ENCODE measurements around the gene POLN. TPM values are rescaled to one million over a fixed set of nuclear protein-coding genes. Genes with fewer than 3 reads are reported as not detected.

POLN gene
- total RNA-seq, 1 donor from 2014 or later, result 8.6 TPM

DNA sequence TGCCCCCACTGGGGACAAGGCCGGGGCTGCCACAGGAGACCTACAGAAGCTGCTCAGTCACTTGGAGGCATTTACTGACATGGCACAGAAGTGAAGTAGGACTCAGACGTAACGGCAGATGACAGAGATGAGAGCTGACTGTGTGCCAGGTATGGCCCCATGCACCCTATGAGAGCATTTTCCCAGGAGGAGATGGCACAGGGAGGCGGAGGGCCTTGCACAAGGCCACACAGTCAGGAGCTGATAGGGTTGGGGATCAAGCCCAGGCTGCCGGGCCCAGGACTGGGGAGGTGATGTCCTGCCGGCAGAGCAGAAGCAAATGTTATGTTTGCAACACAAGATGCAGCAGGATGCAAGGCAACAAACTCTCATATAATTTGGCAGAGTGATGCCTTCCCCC, 148.7 kb downstream of the POLN start:
- no peak for DNase-seq (ENCODE audit: low spot score in 2 of 2)
- no peak for FAIRE-seq

DNA sequence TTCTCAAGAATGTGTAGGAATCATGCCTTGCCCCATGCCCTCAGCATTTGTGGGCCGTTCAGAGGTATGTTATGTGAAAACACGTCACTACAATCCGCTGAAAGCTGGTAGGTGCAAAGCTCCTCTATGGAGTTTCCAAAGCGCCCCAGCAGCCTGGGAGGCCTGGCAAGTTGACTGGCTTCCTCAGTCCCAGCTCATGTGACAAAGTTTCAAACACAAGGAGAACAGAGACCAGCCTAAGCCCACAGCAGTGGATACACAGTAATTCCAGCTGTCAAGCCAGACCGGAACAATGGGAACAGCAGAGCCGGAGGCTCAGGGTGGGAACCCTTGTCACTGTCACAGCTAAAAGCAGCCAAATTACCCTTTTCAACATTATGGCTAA, 149.3 kb downstream of the POLN start:
- FAIRE-seq (no peak), DNase-seq (ENCODE audit: low spot score in 2 of 2) (no peak)

DNA sequence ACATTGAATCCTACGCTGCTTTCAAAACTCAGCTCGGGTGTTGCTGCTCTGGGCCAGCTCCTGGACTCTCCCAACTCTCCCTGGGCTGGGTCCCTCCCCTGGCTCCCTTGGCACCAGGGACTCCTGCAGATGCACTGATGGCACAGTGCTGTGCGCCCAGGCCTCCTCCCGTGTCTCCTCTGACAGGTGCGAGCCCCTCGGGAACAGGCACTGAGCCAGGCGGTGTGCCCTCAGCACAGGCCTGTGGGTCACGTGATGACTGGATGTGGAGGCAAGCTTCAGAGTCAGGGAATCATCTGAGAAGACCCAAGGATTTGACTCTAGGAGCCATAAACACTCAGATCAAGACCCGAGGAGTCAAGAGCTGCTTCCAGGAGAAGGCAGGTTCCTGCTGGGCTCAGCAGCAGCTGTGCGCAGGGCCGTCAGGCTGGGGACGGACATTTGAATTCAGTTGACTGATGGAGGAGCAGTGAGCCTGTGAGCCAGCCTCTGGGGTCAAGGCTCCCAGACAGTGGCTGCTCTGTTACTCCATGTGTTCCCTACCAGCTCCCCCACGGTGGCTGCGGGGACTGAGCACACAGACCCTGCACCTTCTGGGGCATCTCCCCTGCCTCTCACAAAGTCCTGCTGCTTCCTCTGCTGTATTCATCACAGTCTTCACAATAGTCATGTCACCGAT, 149.8 kb downstream of the POLN start:
- FAIRE-seq (no peak), DNase-seq (ENCODE audit: low spot score in 2 of 2) (no peak)

DNA sequence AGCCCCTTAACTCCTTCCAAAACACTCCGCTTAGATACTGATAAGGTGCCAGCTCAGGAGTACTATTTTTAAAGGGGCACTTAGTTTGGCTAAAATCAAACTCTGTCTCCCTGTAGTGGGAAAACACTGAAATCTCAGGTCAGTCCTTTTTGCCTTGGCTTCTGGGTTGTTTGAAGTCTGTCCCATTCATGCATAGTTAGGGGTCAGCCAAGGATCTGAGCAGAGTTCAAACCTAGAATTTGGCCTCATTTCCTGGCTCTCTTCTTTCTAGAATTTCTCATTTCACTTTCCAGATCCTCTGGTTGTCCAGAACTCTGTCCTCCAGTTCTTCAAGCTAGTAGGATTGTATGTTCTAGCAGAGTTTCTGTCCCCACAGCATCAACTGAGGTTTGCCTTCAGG, 151.3 kb downstream of the POLN start:
- FAIRE-seq, result no peak
- no peak for DNase-seq (ENCODE audit: low spot score in 2 of 2)

DNA sequence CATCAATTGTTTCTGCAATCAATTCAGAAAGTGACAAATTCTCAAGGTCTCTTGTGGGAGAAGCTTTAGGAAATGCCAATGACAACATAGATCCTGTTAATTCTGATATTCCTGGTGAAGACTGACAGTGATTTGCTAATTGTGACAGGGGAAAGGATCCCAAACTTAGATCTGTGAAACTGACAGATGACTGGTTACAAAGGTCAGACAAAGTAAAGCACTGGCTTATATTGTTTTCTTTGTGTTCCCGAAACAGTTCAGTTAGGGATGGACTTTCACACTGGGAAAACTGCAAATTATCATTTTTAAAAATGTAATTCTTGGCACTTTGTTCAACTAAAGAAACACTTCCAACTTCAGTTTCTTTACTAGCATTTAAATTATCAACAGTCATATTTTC, 152.7 kb downstream of the POLN start:
- no peak for FAIRE-seq
- no peak for DNase-seq (ENCODE audit: low spot score in 2 of 2)

- no peak for FAIRE-seq
- no peak for DNase-seq (ENCODE audit: low spot score in 2 of 2)
Observed at GRCh38 chr4:2087170-2087569, 154.8 kb downstream of the POLN start.

- DNase-seq (ENCODE audit: low spot score in 2 of 2), result no peak
- FAIRE-seq, result no peak
Observed at GRCh38 chr4:2085496-2085901, 156.4 kb downstream of the POLN start.

GRCh38 chr4:2084316-2084715, 157.6 kb downstream of the POLN start:
- FAIRE-seq, result no peak
- DNase-seq (ENCODE audit: low spot score in 2 of 2), result no peak

GRCh38 chr4:2083826-2084160, 158.1 kb downstream of the POLN start:
- no peak for DNase-seq (ENCODE audit: low spot score in 2 of 2)
- FAIRE-seq, result no peak

GRCh38 chr4:2083116-2083825, 158.7 kb downstream of the POLN start:
- FAIRE-seq (no peak), DNase-seq (ENCODE audit: low spot score in 2 of 2) (no peak)

DNA sequence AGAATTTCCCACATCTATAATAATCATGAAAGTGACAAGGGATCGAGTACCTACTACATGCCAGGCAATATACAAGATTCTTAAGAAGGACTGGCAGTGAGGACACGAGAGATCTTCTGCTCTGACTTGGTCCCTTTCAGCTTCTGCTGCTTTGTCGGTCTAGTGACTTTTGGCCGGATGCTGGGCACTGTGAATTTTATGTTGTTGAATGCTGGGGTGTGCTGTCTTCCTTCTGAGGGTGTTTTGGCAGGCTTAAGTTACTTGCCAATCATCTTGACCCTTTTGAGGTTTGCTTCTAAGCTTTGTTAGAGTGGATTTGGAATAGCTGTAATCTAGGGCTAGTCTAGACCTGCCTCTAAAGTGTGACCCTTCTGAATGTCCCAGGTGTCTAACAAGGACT, 159.3 kb downstream of the POLN start:
- no peak for DNase-seq (ENCODE audit: low spot score in 2 of 2)
- no peak for FAIRE-seq

DNA sequence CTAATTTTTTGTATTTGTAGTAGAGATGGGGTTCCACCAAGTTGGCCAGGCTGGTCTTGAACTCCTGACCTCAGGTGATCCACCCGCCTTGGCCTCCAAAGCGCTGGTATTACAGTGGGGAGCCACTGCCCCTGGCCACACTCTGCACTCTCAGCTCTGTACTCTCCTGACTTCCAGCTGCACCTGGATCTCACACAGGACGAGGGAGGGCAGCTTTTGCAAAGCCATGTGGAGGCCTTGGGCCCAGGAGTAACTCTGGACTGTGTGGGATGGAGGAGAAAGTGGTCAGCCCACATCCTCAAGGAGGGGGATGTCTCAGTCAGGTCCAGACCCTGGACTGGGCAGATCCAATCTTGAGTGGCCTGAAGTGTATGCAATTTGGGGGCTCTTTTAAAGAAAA, 159.8 kb downstream of the POLN start:
- DNase-seq (ENCODE audit: low spot score in 2 of 2), result no peak
- no peak for FAIRE-seq

DNA sequence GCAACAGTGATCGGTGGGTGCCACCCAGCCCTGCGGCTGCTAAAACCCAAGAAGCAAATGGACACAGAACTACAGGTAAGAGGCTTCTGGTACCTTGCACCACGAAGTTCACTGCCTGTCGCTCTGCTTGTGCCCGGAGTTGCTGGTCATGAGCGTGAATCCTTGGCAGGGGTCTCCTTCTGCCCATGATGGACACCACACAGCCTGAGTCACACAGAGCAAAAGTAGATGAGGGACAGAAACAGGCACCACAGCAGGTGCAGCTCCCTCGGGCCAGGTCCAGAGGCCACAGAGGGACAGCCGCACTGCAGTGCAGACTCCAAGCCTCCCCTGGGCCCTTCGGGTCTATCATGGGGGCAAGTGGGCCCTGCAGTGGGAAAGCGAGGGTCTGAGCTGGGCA, 160.4 kb downstream of the POLN start:
- FAIRE-seq, result no peak

DNA sequence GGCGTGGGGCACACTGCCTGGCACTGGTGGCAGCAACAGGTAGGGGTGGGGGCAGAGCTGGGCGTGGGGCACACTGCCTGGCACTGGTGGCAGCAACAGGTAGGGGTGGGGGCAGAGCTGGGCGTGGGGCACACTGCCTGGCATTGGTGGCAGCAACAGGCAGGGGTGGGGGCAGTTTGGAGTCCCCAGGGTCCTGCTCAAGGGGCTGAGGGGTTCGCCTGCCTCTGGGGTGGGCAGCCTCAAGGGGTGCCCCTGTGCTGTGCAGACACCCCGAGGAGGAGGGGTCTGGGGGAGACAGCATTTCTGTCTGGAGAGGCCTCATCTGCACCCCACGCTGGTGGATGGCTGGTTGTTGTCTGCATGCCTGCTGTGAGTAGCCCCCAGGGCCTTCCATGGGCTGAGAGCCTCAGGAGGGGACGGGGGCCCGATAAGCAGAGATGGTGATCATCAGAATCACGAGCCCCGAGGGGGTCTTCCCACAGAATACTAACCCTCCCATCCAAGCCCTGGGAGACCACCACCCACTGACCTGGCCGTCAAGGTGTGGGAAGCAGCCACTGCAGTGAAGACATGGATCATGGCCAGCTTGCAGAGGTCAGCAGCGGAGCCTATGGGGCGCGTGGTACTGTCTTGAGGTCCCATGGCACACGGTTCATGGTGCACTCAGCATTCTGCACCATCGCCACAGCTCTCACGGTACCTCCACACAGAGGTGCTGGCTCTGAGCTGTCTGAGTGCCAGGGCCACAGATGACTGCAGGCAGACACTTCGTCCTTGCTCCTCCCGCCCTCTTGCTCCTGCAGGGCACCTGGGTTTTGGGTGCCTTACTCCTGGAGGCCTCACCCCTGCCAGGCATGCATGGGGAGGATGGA, 161.3 kb downstream of the POLN start:
- DNase-seq (ENCODE audit: low spot score in 2 of 2) (peak in 1 of 2 donors; percentile 3), FAIRE-seq (no peak)

More for the DNA sequence above, 160.4 kb downstream of the POLN start:
- DNase-seq (ENCODE audit: low spot score in 2 of 2), result no peak

- no peak for DNase-seq (ENCODE audit: low spot score in 2 of 2)
Observed at GRCh38 chr4:2079926-2080325, 162.0 kb downstream of the POLN start.

GRCh38 chr4:2079006-2079405, 162.9 kb downstream of the POLN start:
- FAIRE-seq (no peak), DNase-seq (ENCODE audit: low spot score in 2 of 2) (peak in 1 of 2 donors; percentile 1)

More at GRCh38 chr4:2079926-2080325, 162.0 kb downstream of the POLN start:
- FAIRE-seq, result no peak

DNA sequence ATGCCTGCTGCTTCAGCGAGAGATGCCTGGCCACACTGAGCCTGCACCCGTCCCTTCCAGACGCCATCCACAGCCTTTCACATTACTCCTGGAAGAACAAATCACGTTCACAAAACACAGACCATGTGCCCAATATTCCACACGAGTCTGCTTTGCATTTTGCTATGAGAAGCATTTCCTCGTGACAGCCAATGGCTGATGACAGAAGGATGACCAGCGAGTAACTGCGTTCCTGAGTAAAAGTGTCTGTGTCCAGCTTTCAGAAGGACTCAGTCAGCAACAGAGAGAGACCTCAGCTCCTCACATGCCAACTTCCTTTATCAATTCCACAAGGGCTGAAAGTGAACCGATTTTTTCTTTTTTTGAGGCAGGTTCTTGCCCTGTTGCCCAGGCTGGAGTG, 163.3 kb downstream of the POLN start:
- DNase-seq (ENCODE audit: low spot score in 2 of 2), result peak in 1 of 2 donors; percentile 7
- no peak for FAIRE-seq

GRCh38 chr4:2077537-2078460, 164.1 kb downstream of the POLN start:
- FAIRE-seq (no peak), DNase-seq (ENCODE audit: low spot score in 2 of 2) (peak in 1 of 2 donors; percentile 3)

- FAIRE-seq, result no peak
- DNase-seq (ENCODE audit: low spot score in 2 of 2), result no peak
Observed at GRCh38 chr4:2076908-2077536, 164.9 kb downstream of the POLN start.

All from frontal cortex (tissue), 4 donors.